ENCODE results near the gene ABCC6. TPM values are rescaled to one million over a fixed set of nuclear protein-coding genes. Genes with fewer than 3 reads are reported as not detected.
"Not testable (repeated sequence)": the region's sequence is repeated elsewhere in the genome, so short reads cannot be mapped to it uniquely, and the experiment has no call there.

ABCC6 gene
- polyA plus RNA-seq, 3 donors = 6.1 to 16.5 (median 14.7) TPM

- WGBS (ENCODE audit: insufficient coverage) = no CpG with 5 or more reads among the region's 4 CpGs
- H3K4me2 ChIP-seq (replicated peaks; ENCODE audit: extremely low read depth, low read length, poor library complexity, severe bottlenecking); H3K9me3 Mint-ChIP-seq; intact Hi-C loops (cut with micrococcal nuclease); H3K79me2 ChIP-seq (ENCODE audit: insufficient read depth, low read length); H3K4me3 Mint-ChIP-seq; H3K27me3 ChIP-seq (ENCODE audit: control insufficient read depth in 2 of 2, insufficient read depth in 2 of 2, low read length in 2 of 2); H3K9me3 ChIP-seq (replicated peaks in 1 of 2; ENCODE audit: control insufficient read depth in 1 of 2, insufficient read depth in 1 of 2, low read length in 2 of 2); H3K4me1 ChIP-seq (ENCODE audit: control insufficient read depth in 1 of 2, insufficient read depth in 2 of 2, low read length in 2 of 2); H4K20me1 ChIP-seq (ENCODE audit: insufficient read depth, low read length); H3K27me3 Mint-ChIP-seq (ENCODE audit: low read depth in 3 of 3); H3K4me1 Mint-ChIP-seq; H3K27ac ChIP-seq (ENCODE audit: low read depth in 1 of 2, low read length in 2 of 2); H3K27ac Mint-ChIP-seq; H3K9ac ChIP-seq (ENCODE audit: insufficient read depth, low read length, poor library complexity, severe bottlenecking); H3K4me3 ChIP-seq (replicated peaks in 1 of 3; ENCODE audit: low read depth in 2 of 3, low read length in 3 of 3); DNase-seq; H2AFZ ChIP-seq (ENCODE audit: insufficient read depth, low read depth, low read length, poor library complexity, severe bottlenecking); H3K36me3 ChIP-seq (replicated peaks in 1 of 2; ENCODE audit: control insufficient read depth in 1 of 2, insufficient read depth in 2 of 2, low read length in 2 of 2): not testable (repeated sequence)
- peaks cover 11 to 21% of the 10 kb centered on the region in 2 donors for H3K36me3 Mint-ChIP-seq
Observed at GRCh38 chr16:16240667-16241066, 17.4 kb upstream of the ABCC6 start.

- H3K4me3 ChIP-seq (replicated peaks in 1 of 3; ENCODE audit: low read depth in 2 of 3, low read length in 3 of 3); H3K9me3 ChIP-seq (replicated peaks in 1 of 2; ENCODE audit: control insufficient read depth in 1 of 2, insufficient read depth in 1 of 2, low read length in 2 of 2); H3K9me3 Mint-ChIP-seq; H3K27me3 ChIP-seq (ENCODE audit: control insufficient read depth in 2 of 2, insufficient read depth in 2 of 2, low read length in 2 of 2); H3K27me3 Mint-ChIP-seq (ENCODE audit: low read depth in 3 of 3); H4K20me1 ChIP-seq (ENCODE audit: insufficient read depth, low read length); DNase-seq; H3K36me3 ChIP-seq (replicated peaks in 1 of 2; ENCODE audit: control insufficient read depth in 1 of 2, insufficient read depth in 2 of 2, low read length in 2 of 2); H3K79me2 ChIP-seq (ENCODE audit: insufficient read depth, low read length); H3K9ac ChIP-seq (ENCODE audit: insufficient read depth, low read length, poor library complexity, severe bottlenecking); H3K4me3 Mint-ChIP-seq; H3K27ac ChIP-seq (ENCODE audit: low read depth in 1 of 2, low read length in 2 of 2); H3K4me2 ChIP-seq (replicated peaks; ENCODE audit: extremely low read depth, low read length, poor library complexity, severe bottlenecking); intact Hi-C loops (cut with micrococcal nuclease); H3K4me1 Mint-ChIP-seq; H3K27ac Mint-ChIP-seq; H2AFZ ChIP-seq (ENCODE audit: insufficient read depth, low read depth, low read length, poor library complexity, severe bottlenecking); H3K4me1 ChIP-seq (ENCODE audit: control insufficient read depth in 1 of 2, insufficient read depth in 2 of 2, low read length in 2 of 2): not testable (repeated sequence)
- no CpG with 5 or more reads among the region's 5 CpGs for WGBS (ENCODE audit: insufficient coverage)
- H3K36me3 Mint-ChIP-seq = peaks cover 7 to 15% of the 10 kb centered on the region in 2 donors
Observed at GRCh38 chr16:16237738-16238137, 14.4 kb upstream of the ABCC6 start.

- intact Hi-C loops (cut with micrococcal nuclease); H3K4me2 ChIP-seq (replicated peaks; ENCODE audit: extremely low read depth, low read length, poor library complexity, severe bottlenecking); H3K4me3 ChIP-seq (replicated peaks in 1 of 3; ENCODE audit: low read depth in 2 of 3, low read length in 3 of 3); H3K4me1 Mint-ChIP-seq; H3K9me3 ChIP-seq (replicated peaks in 1 of 2; ENCODE audit: control insufficient read depth in 1 of 2, insufficient read depth in 1 of 2, low read length in 2 of 2); H3K27me3 Mint-ChIP-seq (ENCODE audit: low read depth in 3 of 3); H3K27ac Mint-ChIP-seq; H3K27me3 ChIP-seq (ENCODE audit: control insufficient read depth in 2 of 2, insufficient read depth in 2 of 2, low read length in 2 of 2); H3K4me1 ChIP-seq (ENCODE audit: control insufficient read depth in 1 of 2, insufficient read depth in 2 of 2, low read length in 2 of 2); H2AFZ ChIP-seq (ENCODE audit: insufficient read depth, low read depth, low read length, poor library complexity, severe bottlenecking); H3K36me3 ChIP-seq (replicated peaks in 1 of 2; ENCODE audit: control insufficient read depth in 1 of 2, insufficient read depth in 2 of 2, low read length in 2 of 2); DNase-seq; H3K4me3 Mint-ChIP-seq; H3K9me3 Mint-ChIP-seq; H3K79me2 ChIP-seq (ENCODE audit: insufficient read depth, low read length); H3K9ac ChIP-seq (ENCODE audit: insufficient read depth, low read length, poor library complexity, severe bottlenecking); H3K27ac ChIP-seq (ENCODE audit: low read depth in 1 of 2, low read length in 2 of 2); H4K20me1 ChIP-seq (ENCODE audit: insufficient read depth, low read length): not testable (repeated sequence)
- peaks cover 7 to 15% of the 10 kb centered on the region in 2 donors for H3K36me3 Mint-ChIP-seq
- WGBS (ENCODE audit: insufficient coverage) = no CpG with 5 or more reads among the region's 6 CpGs
Observed at GRCh38 chr16:16237071-16237470, 13.8 kb upstream of the ABCC6 start.

- no CpG with 5 or more reads among the region's 39 CpGs for WGBS (ENCODE audit: insufficient coverage)
- H3K36me3 Mint-ChIP-seq; H3K9ac ChIP-seq (ENCODE audit: insufficient read depth, low read length, poor library complexity, severe bottlenecking); H3K4me3 Mint-ChIP-seq; H3K4me2 ChIP-seq (replicated peaks; ENCODE audit: extremely low read depth, low read length, poor library complexity, severe bottlenecking); H4K20me1 ChIP-seq (ENCODE audit: insufficient read depth, low read length); H2AFZ ChIP-seq (ENCODE audit: insufficient read depth, low read depth, low read length, poor library complexity, severe bottlenecking); H3K4me1 Mint-ChIP-seq; H3K27ac Mint-ChIP-seq; H3K36me3 ChIP-seq (replicated peaks in 1 of 2; ENCODE audit: control insufficient read depth in 1 of 2, insufficient read depth in 2 of 2, low read length in 2 of 2); H3K27ac ChIP-seq (ENCODE audit: low read depth in 1 of 2, low read length in 2 of 2); intact Hi-C loops (cut with micrococcal nuclease); H3K27me3 Mint-ChIP-seq (ENCODE audit: low read depth in 3 of 3); DNase-seq; H3K79me2 ChIP-seq (ENCODE audit: insufficient read depth, low read length); H3K9me3 Mint-ChIP-seq; H3K9me3 ChIP-seq (replicated peaks in 1 of 2; ENCODE audit: control insufficient read depth in 1 of 2, insufficient read depth in 1 of 2, low read length in 2 of 2); H3K4me3 ChIP-seq (replicated peaks in 1 of 3; ENCODE audit: low read depth in 2 of 3, low read length in 3 of 3); H3K27me3 ChIP-seq (ENCODE audit: control insufficient read depth in 2 of 2, insufficient read depth in 2 of 2, low read length in 2 of 2); H3K4me1 ChIP-seq (ENCODE audit: control insufficient read depth in 1 of 2, insufficient read depth in 2 of 2, low read length in 2 of 2): not testable (repeated sequence)
Observed at GRCh38 chr16:16232692-16233061, 9.4 kb upstream of the ABCC6 start.

Measured in CD14-positive monocyte (primary cell).